SHP77 treated with DMSO at 0.1 percent for 48 hours (cell line): ENCODE data around the gene ANKRD13A.
"Not testable (repeated sequence)": the region's sequence is repeated elsewhere in the genome, so short reads cannot be mapped to it uniquely, and the experiment has no call there.

Experiments
- DNase-seq: peaks from one replicate; lab custom pipeline; 2025; lab: John Stamatoyannopoulos, UW

Gene ANKRD13A

GRCh38 chr12:110048242-110049027, 49.2 kb downstream of the ANKRD13A start, which contains the start of gene C12orf76:
Gene C12orf76 (minus strand): TSS chr12:110048522. CDS start chr12:110048495, 27 bp downstream.
- DNase-seq, result peak; percentile 90

- DNase-seq, result not testable (repeated sequence)
Observed at GRCh38 chr12:110049034-110049433, 49.8 kb downstream of the ANKRD13A start.

GRCh38 chr12:110049666-110050065, 50.4 kb downstream of the ANKRD13A start:
- not testable (repeated sequence) for DNase-seq

GRCh38 chr12:110050927-110051326, 51.7 kb downstream of the ANKRD13A start:
- DNase-seq, result no peak

- DNase-seq, result not testable (repeated sequence)
Observed at GRCh38 chr12:110055375-110056352, 56.4 kb downstream of the ANKRD13A start.

GRCh38 chr12:110056643-110057042, 57.4 kb downstream of the ANKRD13A start:
- DNase-seq, result not testable (repeated sequence)

GRCh38 chr12:110058875-110059615, 59.8 kb downstream of the ANKRD13A start:
- no peak for DNase-seq

- no peak for DNase-seq
Observed at GRCh38 chr12:110059651-110060000, 60.4 kb downstream of the ANKRD13A start.

- no peak for DNase-seq
Observed at GRCh38 chr12:110062241-110062640, 63.0 kb downstream of the ANKRD13A start.

GRCh38 chr12:110065540-110065939, 66.3 kb downstream of the ANKRD13A start:
- DNase-seq, result no peak

- no peak for DNase-seq
Observed at GRCh38 chr12:110067531-110067930, 68.3 kb downstream of the ANKRD13A start.

- DNase-seq, result not testable (repeated sequence)
Observed at GRCh38 chr12:110068115-110068514, 68.9 kb downstream of the ANKRD13A start.

- DNase-seq, result no peak
Observed at GRCh38 chr12:110068654-110069053, 69.4 kb downstream of the ANKRD13A start.

GRCh38 chr12:110071504-110071903, 72.3 kb downstream of the ANKRD13A start:
- no peak for DNase-seq

GRCh38 chr12:110071967-110072366, 72.7 kb downstream of the ANKRD13A start:
- no peak for DNase-seq

GRCh38 chr12:110072636-110073035, 73.4 kb downstream of the ANKRD13A start:
- DNase-seq, result not testable (repeated sequence)

- DNase-seq, result no peak
Observed at GRCh38 chr12:110073049-110073831, 74.0 kb downstream of the ANKRD13A start.

GRCh38 chr12:110074089-110074488, 74.9 kb downstream of the ANKRD13A start:
- DNase-seq, result no peak

- no peak for DNase-seq
Observed at GRCh38 chr12:110075880-110076279, 76.7 kb downstream of the ANKRD13A start.

GRCh38 chr12:110077800-110078199, 78.6 kb downstream of the ANKRD13A start:
- DNase-seq, result no peak
